ENCODE results near the gene CDH16. TPM values are rescaled to one million over a fixed set of nuclear protein-coding genes. Genes with fewer than 3 reads are reported as not detected.

The CDH16 gene
- total RNA-seq: 0.07 and 1.0 TPM in 2 replicates

GRCh38 chr16:66918803-66919568 is at the start of gene CDH16:
CDH16 (minus strand) TSS chr16:66918885; CDS start chr16:66918065, 820 bp downstream.

GRCh38 chr16:66961065-66961744 is 42.5 kb upstream of the CDH16 start, which contains the start of gene CES3:
CES3 (plus strand) TSS chr16:66961266; CDS start chr16:66961308, 42 bp downstream.

GRCh38 chr16:66935314-66936011 is 16.8 kb upstream of the CDH16 start, which contains the start of gene CES2:
CES2 (plus strand) TSS chr16:66935516; CDS start chr16:66935636, 120 bp downstream.

GRCh38 chr16:66934138-66934838 is 15.6 kb upstream of the CDH16 start, which contains the start of gene CIAO2B:
CIAO2B (minus strand) TSS chr16:66934402; CDS start chr16:66934364, 38 bp downstream.

GRCh38 chr16:66925322-66925840 is 6.7 kb upstream of the CDH16 start, which contains the start of gene RRAD:
RRAD (minus strand) TSS chr16:66925535; CDS start chr16:66925179, 356 bp downstream.

GRCh38 chr16:66880288-66881013 is 38.2 kb downstream of the CDH16 start, which contains the start of gene PDP2:
PDP2 (plus strand) TSS chr16:66880515; CDS start chr16:66884285, 3,770 bp downstream.

Other genes starting within 250 kb of the CDH16 start
- 86.5 and 91.1 TPM in 2 replicates for gene CMTM4, start 222.1 kb downstream of the CDH16 start, total RNA-seq
- 94.0 and 102 TPM in 2 replicates for gene DYNC1LI2, start 167.3 kb downstream of the CDH16 start, total RNA-seq
- under 0.01 and 0.14 TPM in 2 replicates for gene TERB1, start 117.3 kb downstream of the CDH16 start, total RNA-seq
- gene NAE1, start 87.9 kb downstream of the CDH16 start, total RNA-seq: 64.6 and 77.6 TPM in 2 replicates
- gene CA7, start 74.5 kb downstream of the CDH16 start, total RNA-seq: not detected in 2 replicates
- 13.3 and 17.0 TPM in 2 replicates for gene PDP2, start 38.4 kb downstream of the CDH16 start, total RNA-seq
- 3.1 and 35.2 TPM in 2 replicates for gene RRAD, start 6.7 kb upstream of the CDH16 start, total RNA-seq
- gene CIAO2B, start 15.5 kb upstream of the CDH16 start, total RNA-seq: 97.0 and 215 TPM in 2 replicates
- 41.4 and 130 TPM in 2 replicates for gene CES2, start 16.6 kb upstream of the CDH16 start, total RNA-seq
- 1.4 TPM in 2 replicates for gene CES3, start 42.4 kb upstream of the CDH16 start, total RNA-seq
- 1.4 and 2.0 TPM in 2 replicates for gene CES4A, start 69.7 kb upstream of the CDH16 start, total RNA-seq
- gene CBFB, start 110.3 kb upstream of the CDH16 start, total RNA-seq: 86.8 and 120 TPM in 2 replicates
- gene PHAF1, start 191.1 kb upstream of the CDH16 start, total RNA-seq: 16.1 and 30.3 TPM in 2 replicates
- 9.6 and 11.5 TPM in 2 replicates for gene B3GNT9, start 232.1 kb upstream of the CDH16 start, total RNA-seq
- 20.1 and 22.2 TPM in 2 replicates for gene TRADD, start 241.0 kb upstream of the CDH16 start, total RNA-seq
- 3.8 and 7.2 TPM in 2 replicates for gene FBXL8, start 241.1 kb upstream of the CDH16 start, total RNA-seq
- gene HSF4, start 245.9 kb upstream of the CDH16 start, total RNA-seq: 2.4 and 8.4 TPM in 2 replicates

All from nasal cavity respiratory epithelium epithelial cell of viscerocranial mucosa (primary cell).